IPS DF 4.7 (cell line): Measurements from ENCODE around the gene SLC13A2.
"Not testable (repeated sequence)": the region's sequence is repeated elsewhere in the genome, so short reads cannot be mapped to it uniquely, and the experiment has no call there.

ENCODE experiments used
- DNase-seq: peaks from one replicate; pipeline ENCODE4 v3.0.0-alpha.2; 2013; ENCODE audit warnings: low spot score; ENCODE audit errors: extremely low read depth

The SLC13A2 gene, protein sequence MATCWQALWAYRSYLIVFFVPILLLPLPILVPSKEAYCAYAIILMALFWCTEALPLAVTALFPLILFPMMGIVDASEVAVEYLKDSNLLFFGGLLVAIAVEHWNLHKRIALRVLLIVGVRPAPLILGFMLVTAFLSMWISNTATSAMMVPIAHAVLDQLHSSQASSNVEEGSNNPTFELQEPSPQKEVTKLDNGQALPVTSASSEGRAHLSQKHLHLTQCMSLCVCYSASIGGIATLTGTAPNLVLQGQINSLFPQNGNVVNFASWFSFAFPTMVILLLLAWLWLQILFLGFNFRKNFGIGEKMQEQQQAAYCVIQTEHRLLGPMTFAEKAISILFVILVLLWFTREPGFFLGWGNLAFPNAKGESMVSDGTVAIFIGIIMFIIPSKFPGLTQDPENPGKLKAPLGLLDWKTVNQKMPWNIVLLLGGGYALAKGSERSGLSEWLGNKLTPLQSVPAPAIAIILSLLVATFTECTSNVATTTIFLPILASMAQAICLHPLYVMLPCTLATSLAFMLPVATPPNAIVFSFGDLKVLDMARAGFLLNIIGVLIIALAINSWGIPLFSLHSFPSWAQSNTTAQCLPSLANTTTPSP

DNA sequence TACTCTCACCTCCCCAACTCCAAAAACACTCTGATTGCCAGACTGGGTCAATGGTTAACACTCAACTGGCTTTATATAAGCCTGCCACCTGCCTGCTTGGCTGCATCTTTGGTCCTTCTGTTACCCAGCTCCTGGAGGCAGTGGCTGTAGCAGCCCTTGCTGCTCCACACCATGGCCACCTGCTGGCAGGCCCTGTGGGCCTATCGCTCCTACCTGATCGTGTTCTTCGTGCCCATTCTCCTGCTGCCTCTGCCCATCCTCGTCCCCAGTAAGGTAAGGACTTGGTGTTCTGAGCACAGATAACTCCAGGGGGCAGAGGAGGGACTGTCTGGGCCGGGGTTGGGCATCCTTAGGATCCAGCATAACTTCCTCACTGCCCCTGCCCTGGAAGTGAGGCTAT is at the start of gene SLC13A2:
TSS of gene SLC13A2 (plus strand) at position 103 of the 400 bp plus-strand sequence. CDS start at position 172, 69 bp downstream.
- DNase-seq: no peak

DNA sequence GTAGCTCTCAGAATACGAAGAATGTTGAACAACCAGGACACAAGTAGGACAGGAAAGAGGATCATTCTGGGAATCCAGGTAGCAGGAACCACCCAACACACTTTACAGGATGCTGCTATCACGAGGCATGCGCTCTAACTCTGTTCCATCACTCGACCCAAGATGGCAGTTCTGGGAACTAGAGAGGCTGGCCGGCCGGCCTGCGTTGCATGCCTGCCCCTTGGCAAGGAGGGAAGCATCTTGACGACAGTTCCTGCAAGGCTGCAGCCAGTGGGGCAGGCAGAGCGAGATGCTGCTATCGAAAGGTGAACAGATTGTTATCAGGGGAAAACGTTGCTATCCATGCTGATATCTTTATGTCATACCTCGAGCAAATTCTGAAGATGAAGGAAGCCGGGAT is 48.2 kb upstream of the SLC13A2 start:
- no peak for DNase-seq

DNA sequence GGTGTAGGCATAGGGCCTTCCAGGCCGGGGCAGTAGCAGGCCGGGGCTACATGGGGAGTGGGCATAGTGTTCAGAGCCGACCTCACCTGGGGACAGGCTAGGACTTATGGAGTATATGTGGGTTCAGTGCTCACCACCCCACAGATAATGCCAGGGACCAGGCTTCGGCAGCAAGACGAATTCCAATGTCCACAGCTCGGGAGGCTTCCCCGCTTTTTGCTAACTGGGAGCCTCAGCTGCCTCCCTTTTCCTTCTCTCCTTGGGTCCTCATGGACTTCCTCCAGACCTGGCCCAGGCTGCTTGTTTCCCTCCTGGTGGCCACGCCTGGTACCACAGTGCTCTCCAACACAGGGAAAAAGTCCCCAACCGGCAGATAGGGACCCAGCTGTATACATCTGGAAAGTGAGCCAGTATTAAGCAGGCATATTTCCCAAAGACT is 47.3 kb upstream of the SLC13A2 start:
- DNase-seq: no peak

DNA sequence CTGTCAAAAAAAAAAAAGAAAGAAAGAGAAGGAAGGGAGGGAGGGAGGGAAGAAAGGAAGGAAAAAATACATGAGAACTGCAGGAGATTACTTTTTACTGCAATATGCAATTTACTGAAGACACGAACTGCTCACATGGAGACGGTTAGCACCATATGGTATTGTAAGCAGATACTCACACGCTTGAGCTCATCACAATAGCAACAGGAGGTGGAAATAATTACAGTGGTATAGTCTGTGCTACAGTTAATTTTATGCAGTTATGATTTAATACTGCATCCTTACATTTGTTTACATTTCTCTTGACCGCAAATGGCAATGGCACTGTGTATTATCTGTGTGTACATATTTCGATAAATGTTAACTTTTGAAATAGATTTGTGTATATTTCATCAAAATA is 46.1 kb upstream of the SLC13A2 start:
- no peak for DNase-seq

DNA sequence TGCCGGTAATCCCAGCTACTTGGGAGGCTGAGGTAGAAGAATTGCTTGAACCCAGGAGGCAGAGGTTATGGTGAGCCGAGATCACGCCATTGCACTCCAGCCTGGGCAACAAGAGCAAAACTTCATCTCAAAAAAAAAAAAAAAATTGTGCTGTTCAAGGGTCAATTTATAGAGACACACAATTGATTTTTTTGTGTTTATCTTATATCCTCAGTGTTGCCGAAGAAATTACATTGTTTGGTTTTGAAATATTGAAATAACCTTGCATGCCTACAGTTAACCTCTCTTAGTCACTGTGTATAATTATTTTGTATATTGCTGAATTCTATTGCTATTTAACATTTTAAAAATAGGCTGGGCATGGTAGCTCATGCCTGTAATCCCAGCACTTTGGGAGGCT is 45.5 kb upstream of the SLC13A2 start:
- DNase-seq: not testable (repeated sequence)

DNA sequence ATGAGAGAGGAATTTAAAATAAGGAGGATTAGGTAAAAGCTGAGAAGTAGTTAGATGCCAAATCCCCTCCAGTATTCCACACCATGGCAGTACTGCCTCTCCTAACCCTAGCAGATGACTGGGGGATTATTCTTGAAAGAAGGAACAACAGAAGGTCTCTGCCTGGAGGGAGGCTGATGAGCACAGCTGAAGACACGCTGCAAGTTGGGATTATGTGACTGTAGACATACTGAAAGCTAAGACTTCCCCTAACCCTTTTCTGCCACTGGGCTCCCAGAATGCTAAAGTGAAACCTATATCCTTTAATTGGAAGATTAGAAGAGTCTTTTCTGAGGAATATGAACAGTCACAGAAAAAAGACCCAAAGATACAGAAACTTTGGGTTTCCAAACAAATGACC is 39.7 kb upstream of the SLC13A2 start:
- no peak for DNase-seq

DNA sequence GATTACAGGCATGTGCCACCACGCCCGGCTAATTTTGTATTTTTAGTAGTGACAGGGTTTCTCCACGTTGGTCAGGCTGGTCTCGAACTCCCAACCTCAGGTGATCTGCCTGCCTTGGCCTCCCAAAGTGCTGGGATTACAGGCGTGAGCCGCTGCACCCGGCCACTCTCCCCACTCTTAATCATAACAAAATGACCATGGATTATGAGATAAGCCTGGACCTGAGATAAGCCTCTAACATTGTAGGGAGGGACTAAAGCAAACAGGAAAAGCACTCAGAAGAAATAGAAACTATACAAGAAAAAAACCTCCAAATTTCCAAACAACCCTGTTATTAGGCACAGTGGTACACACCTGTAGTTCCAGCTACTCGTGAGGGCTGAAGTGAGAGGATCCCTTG is 39.1 kb upstream of the SLC13A2 start:
- DNase-seq: not testable (repeated sequence)

DNA sequence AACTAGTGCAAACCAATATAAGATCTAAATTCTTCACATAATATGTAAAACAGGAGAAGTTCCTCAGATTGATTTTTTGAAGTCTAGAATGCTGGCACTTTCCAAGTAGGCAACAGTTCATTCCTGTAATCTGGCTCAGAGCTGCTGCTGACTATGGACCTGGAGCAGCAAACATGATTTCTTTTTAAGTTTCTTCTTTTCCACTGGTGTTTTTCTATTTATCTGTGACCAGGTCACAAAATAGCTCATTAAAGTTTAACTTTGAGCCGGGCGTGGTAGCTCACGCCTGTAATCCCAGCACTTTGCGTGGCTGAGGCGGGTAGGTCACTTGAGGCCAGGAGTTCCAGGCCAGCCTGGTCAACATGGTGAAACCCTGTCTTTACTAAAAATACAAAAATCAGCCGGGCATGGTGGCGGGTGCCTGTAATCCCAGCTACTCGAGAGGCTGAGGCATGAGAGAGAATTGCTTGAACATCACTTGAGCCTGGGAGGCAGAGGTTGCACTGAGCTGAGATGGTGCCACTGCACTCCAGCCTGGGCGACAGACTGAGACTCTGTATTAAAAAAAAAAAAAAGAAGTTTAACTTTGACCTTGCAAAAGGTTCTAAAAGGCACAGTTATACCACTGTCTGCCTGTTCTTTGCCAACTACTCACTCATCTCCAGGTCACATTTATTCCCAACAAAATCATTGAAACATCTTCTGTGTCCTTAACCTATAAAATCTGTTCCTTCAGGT is 29.4 kb upstream of the SLC13A2 start:
- DNase-seq: no peak

DNA sequence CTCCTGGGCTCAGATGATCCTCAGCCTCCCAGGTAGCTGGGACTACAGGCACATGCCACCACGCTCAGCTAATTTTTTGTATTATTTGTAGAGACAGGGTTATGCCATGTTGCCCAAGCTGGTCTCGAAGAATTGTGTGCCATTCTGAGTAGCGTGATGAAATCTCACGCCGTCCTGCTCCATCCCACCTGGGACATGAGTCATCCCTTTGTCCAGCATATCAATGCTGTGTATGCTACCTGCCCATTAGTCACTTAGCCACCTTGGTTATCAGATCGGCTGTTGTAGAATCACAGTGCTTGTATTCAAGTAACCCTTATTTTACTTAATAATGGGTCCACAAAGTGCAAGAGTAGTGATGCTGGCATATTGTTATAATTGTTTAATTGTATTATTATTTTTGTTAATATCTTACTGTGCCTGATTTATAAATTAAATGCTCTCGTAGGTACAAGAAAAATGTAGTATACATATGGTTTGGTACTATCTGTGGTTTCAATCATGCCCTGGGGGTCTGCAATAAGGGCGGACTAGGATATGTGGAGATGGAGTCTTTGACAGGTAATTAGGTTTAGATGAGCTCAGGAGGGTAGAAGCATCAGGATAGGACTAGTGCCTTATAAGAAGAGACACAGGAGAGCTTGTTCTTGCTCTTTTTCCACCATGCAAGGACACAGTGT is 26.6 kb upstream of the SLC13A2 start:
- DNase-seq: no peak

DNA sequence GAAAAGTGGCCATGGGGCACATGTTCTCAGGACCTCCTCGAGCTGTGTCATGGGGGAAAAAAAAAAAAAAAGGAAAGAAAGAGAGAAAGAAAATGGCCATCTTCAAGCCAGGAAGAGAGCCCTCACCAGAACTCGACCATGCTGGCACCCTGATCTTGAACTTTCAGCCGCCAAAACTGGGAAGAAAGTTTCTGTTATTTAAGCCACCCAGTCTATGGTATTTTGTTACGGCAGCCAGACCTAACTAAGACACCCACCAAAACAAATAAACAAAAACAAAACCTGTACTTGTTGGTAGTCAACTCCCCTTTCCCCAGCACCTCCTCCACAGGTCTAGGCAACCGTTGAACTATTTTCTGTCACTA is 26.1 kb upstream of the SLC13A2 start:
- no peak for DNase-seq

DNA sequence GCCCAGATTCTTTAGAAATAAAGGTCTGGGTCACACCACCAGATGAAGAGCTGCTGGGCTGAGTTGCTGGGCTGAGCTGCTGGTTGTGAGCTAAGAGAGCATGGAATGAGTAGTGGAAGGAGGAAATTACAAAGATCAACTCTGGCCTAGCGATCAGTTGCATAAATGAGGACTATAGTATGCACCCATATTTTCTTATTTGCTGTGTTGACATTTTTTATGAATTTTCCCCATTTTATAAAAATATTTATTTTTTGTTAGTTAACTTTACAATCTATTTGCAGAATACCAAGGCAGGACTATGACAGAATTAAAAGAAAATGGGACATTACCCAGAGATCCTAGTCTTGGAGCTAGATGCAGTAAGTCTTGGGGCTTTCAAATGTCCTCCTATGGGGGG is 23.6 kb upstream of the SLC13A2 start:
- DNase-seq: no peak

DNA sequence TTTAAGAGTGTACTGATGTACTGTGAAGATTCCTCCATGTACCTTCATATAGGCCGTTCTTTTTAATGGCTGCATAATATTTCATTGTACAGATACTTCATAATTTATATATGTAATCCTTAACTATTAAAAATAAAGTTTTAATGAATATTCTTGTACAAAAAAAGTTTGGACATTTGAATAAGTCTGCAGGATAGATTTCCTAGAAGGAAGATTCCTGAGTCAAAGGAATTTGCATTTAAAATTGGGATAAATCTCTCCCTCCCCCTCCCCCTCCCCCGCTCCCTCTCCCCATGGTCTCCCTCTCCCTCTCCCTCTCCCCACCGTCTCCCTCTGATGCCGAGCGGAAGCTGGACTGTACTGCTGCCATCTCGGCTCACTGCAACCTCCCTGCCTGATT is 15.6 kb upstream of the SLC13A2 start:
- no peak for DNase-seq

DNA sequence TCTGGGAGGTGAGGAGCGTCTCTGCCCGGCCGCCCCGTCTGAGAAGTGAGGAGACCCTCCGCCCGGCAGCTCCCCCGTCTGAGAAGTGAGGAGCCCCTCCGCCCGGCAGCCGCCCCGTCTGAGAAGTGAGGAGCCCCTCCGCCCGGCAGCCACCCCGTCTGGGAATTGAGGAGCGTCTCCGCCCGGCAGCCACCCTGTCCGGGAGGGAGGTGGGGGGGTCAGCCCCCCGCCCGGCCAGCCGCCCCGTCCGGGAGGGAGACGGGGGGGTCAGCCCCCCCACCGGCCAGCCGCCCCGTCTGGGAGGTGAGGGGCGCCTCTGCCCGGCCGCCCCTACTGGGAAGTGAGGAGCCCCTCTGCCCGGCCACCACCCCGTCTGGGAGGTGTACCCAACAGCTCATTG is 14.6 kb upstream of the SLC13A2 start:
- not testable (repeated sequence) for DNase-seq

DNA sequence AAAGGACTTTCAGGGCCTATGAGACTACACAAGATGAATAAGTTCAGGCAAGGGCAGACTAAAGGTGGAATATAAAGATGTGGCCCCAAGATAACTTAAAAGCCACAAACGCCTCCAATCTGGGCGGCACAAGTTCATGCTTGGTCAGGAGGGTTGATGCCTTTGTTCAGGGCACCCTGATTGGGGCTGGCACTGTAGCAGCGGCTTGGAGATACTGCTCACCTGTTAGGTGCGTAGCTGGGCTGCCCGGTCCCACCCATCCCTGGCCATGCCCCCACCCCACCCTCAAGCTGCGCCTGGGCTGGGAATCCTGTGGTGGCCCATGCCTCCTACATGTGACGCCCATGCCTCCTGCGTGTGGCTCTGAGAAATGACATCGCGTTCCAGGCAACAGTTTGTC is 12.5 kb upstream of the SLC13A2 start:
- DNase-seq: no peak

DNA sequence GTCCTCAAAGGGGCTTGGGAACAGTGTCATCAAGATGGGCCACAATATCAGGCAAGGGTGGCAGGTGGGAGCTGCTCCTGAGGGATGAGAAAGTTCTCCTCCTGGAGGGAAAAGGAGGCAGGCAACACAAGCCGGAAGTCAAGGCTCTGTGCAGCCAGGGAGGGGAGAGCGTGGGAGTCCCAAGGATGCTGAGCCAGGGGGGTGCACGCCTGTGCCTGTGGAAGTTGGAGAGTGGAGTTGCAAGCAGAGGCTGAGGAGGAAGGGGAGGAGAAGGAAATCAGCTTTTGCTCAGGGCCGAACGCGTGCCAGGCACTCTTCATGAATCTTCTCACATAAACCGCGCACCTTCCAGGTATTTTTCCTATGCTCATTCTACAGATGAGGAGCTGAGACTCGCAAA is 7.4 kb upstream of the SLC13A2 start:
- no peak for DNase-seq

DNA sequence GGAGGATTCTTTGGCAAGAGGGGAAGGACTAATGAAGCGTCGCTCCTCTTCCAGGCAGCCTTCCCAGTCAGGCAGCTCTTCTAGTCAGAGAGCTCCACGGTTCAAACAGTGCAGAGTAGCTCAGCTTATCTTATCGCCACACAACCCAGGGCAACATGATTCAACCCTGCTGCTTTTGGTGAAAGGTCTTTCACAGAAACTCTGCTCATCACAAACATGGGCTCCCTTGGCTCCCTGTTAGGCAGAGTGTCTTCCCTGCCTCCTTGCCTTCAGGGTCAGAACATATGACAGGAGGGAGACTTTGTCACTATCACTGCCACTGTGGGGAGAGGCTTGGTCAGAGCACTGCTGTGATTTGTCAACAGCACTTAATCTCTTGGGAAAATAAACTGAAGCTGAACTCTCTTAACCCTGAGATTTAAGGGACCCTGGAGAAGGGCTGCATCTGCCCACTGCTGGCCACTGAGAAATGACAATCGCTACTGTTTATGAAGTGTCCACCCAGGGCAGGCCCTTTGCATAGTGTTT is 6.9 kb upstream of the SLC13A2 start:
- DNase-seq: no peak

DNA sequence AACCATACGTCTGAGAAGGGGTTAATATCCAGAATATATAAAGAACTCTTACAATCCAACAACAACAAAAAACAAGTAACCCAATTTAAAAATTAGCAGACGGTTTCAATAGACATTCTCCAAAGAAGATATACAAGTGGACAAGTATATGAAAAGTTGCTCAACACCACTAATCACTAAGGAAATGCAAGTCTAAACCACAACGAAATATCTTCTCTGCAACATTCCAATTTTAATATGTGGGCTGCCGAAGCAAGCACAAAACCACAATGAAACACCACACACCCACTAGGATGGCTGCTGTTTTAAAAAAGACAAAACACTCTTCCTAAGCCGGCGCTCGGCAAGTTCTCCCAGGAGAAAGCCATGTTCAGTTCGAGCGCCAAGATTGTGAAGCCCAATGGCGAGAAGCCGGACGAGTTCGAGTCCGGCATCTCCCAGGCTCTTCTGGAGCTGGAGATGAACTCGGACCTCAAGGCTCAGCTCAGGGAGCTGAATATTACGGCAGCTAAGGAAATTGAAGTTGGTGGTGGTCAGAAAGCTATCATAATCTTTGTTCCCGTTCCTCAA is 5.9 kb upstream of the SLC13A2 start:
- DNase-seq: no peak

DNA sequence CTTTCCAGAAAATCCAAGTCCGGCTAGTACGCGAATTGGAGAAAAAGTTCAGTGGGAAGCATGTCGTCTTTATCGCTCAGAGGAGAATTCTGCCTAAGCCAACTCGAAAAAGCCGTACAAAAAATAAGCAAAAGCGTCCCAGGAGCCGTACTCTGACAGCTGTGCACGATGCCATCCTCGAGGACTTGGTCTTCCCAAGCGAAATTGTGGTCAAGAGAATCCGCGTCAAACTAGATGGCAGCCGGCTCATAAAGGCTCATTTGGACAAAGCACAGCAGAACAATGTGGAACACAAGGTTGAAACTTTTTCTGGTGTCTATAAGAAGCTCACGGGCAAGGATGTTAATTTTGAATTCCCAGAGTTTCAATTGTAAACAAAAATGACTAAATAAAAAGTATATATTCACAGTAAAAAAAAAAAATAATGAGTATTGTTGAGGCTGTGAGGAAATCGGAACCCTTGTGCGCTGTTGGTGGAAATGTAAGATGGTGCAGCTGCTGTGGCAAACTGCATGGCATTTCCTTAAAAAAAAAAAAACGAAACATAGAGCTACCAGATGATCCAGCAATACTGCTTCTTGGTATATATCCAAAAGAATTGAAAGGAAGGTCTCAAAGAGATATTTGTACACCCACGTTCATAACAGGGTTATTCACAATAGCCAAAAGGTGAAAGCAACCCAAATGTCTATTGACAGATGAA is 5.3 kb upstream of the SLC13A2 start:
- not testable (repeated sequence) for DNase-seq

DNA sequence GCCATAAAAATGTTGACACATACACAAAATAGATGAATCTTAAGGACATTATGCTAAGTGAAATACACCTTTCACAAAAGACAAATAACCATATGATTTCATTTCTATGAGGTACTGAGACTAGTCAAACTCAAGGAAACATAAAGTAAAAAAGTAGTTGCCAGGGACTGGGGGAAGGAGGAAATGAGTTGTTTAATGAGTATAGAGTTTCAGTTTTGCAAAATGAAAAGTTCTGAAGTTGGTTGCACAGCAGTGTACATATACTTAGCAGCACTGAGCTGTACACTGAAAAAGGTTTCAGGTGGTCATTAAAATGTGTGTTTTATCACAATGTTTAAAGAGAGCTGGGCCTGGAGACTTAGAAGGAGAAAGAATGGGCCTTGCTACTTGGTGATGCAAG is 4.7 kb upstream of the SLC13A2 start:
- no peak for DNase-seq

DNA sequence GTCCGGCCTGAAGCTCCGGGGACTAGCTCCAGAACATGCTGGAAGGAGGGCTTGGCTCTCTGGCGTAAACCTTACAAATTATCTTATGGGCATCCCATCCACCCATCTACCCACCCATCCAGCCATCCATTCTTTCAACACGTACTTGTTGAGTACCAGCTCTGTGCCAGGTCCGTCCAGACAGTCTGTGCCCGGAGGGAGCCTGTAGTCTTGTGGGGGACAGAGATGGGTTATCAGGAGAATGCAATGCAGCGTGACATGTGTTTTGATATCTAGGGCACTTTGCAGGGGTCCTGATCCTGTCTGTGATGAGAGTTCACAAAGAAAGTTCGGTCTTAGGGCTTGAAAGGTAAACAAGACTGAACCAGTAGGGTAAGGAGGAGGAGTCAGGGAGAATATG is 4.1 kb upstream of the SLC13A2 start:
- DNase-seq: no peak
